Liver (tissue), 9 donors: ENCODE measurements around the gene RSBN1. TPM values are rescaled to one million over a fixed set of nuclear protein-coding genes. Genes with fewer than 3 reads are reported as not detected.

Source experiments
- DNase-seq: peaks from one replicate; pipeline ENCODE4 v3.0.0-alpha.2; 2017; ENCODE audit warnings: low spot score
- H3K27ac ChIP-seq, 2 donors: one replicate each; pipeline ENCODE4 v1.7.0; 2013; ENCODE audit warnings: inconsistent platforms in 2 of 2, low read length in 2 of 2, control low read depth in 1 of 2, low read depth in 1 of 2, mild to moderate bottlenecking in 1 of 2
- H3K27me3 ChIP-seq, 4 donors: one replicate each; pipeline versions ENCODE4 v1.6.1 to v1.7.0; 2013; ENCODE audit warnings: low read length in 3 of 4, inconsistent platforms in 1 of 4, mild to moderate bottlenecking in 1 of 4, moderate library complexity in 1 of 4; ENCODE audit not compliant: control insufficient read depth in 4 of 4, insufficient read depth in 4 of 4
- H3K36me3 ChIP-seq, 4 donors: one replicate each; pipeline versions ENCODE4 v1.6.1 to v1.7.0; 2013; ENCODE audit warnings: low read length in 3 of 4, mild to moderate bottlenecking in 3 of 4, low read depth in 1 of 4, moderate library complexity in 1 of 4; ENCODE audit not compliant: control insufficient read depth in 4 of 4, insufficient read depth in 3 of 4
- H3K4me1 ChIP-seq, 4 donors: one replicate each; pipeline versions ENCODE4 v1.6.1 to v1.7.0; 2013; ENCODE audit warnings: low read length in 3 of 4, mild to moderate bottlenecking in 3 of 4, moderate library complexity in 1 of 4; ENCODE audit not compliant: control insufficient read depth in 4 of 4, insufficient read depth in 4 of 4
- H3K4me3 ChIP-seq, 3 donors: one replicate each; pipeline versions ENCODE4 v1.6.1 to v1.7.0; 2013; ENCODE audit warnings: low read length in 3 of 3, control low read depth in 1 of 3, low read depth in 1 of 3, mild to moderate bottlenecking in 1 of 3
- H3K9ac ChIP-seq, 2 donors: one replicate each; pipeline ENCODE4 v1.7.0; 2013; ENCODE audit warnings: low read length in 2 of 2, mild to moderate bottlenecking in 2 of 2, moderate library complexity in 2 of 2, control low read depth in 1 of 2, low read depth in 1 of 2
- H3K9me3 ChIP-seq, 4 donors: one replicate each; pipeline versions ENCODE4 v1.6.1 to v1.7.0; 2013; ENCODE audit warnings: low read length in 3 of 4; ENCODE audit not compliant: control insufficient read depth in 4 of 4
- FOXA2 ChIP-seq: IDR thresholded peaks from 2 replicates; pipeline ENCODE4 v1.6.1; 2016; ENCODE audit warnings: antibody characterized with exemption
- GABPA ChIP-seq, 2 donors: IDR thresholded peaks in 1 of 2; conservative IDR thresholded peaks in 1 of 2; 2 replicates each; pipeline ENCODE4 v1.6.1; 2016; ENCODE audit warnings: antibody characterized with exemption in 2 of 2, mild to moderate bottlenecking in 1 of 2, moderate library complexity in 1 of 2
- HNF4A ChIP-seq, 2 donors: conservative IDR thresholded peaks; 2 replicates each; pipeline ENCODE4 v1.6.1; 2016; ENCODE audit warnings: antibody characterized with exemption in 2 of 2, mild to moderate bottlenecking in 2 of 2
- HNF4G ChIP-seq: IDR thresholded peaks from 2 replicates; pipeline ENCODE4 v1.6.1; 2016; ENCODE audit warnings: antibody characterized with exemption
- JUND ChIP-seq, 2 donors: IDR thresholded peaks; 2 replicates each; pipeline ENCODE4 v1.6.1; 2016; ENCODE audit warnings: antibody characterized with exemption in 2 of 2
- MAX ChIP-seq: IDR thresholded peaks from 2 replicates; pipeline ENCODE4 v1.6.1; 2016; ENCODE audit warnings: antibody characterized with exemption
- NR2F2 ChIP-seq: IDR thresholded peaks from 2 replicates; pipeline ENCODE4 v1.6.1; 2016; ENCODE audit warnings: antibody characterized with exemption
- RAD21 ChIP-seq, 2 donors: IDR thresholded peaks; 2 replicates each; pipeline ENCODE4 v1.6.1; 2016; ENCODE audit warnings: antibody characterized with exemption in 2 of 2, mild to moderate bottlenecking in 2 of 2
- REST ChIP-seq: IDR thresholded peaks from 2 replicates; pipeline ENCODE4 v1.6.1; 2016; ENCODE audit warnings: antibody characterized with exemption, mild to moderate bottlenecking
- RXRA ChIP-seq, 2 donors: IDR thresholded peaks; 2 replicates each; pipeline ENCODE4 v1.6.1; 2017 to 2018; ENCODE audit warnings: antibody characterized with exemption in 2 of 2, mild to moderate bottlenecking in 1 of 2
- TAF1 ChIP-seq: conservative IDR thresholded peaks from 2 replicates; pipeline ENCODE4 v1.6.1; 2016; ENCODE audit warnings: antibody characterized with exemption, mild to moderate bottlenecking
- YY1 ChIP-seq: IDR thresholded peaks from 2 replicates; pipeline ENCODE4 v1.6.1; 2016; ENCODE audit warnings: antibody characterized with exemption, mild to moderate bottlenecking
- WGBS: extraction: QIAGEN DNeasy Blood & Tissue Kit; methylation state at CpG from one replicate; pipeline ENCODE4 v1.1.7; 2013; 5-methylcytosine and 5-hydroxymethylcytosine counted together
- polyA plus RNA-seq, 2 donors: library from polyadenylated mRNA; stranded (reverse) in 1 of 2; unstranded in 1 of 2; fragments of 200-250 nt in 1 of 2; fragments of >200 nt in 1 of 2; fragmentation: Nextera tagmentation in 1 of 2; extraction: Ambion mirVana in 1 of 2; gene quantifications; one replicate each; pipeline versions ENCODE4 v1.2.1 to v1.2.3, GENCODE V29; 2013 to 2015
- total RNA-seq, 2 donors: library from RNA; depleted of rRNA; stranded (reverse); fragments of >200 nt; gene quantifications; one replicate each; pipeline ENCODE4 v1.2.3, GENCODE V29; 2014
- TF ChIP-seq, protein P1 (sequence below): fragments of 150-350 bp; IDR thresholded peaks from 2 replicates; pipeline ENCODE4 v1.5.1; 2017; ENCODE audit warnings: improper control_type of control experiment, low read depth, low read length; ENCODE audit not compliant: missing input control
- TF ChIP-seq, protein P2 (sequence below): IDR thresholded peaks from 2 replicates; pipeline ENCODE4 v1.6.1; 2016; ENCODE audit warnings: antibody characterized with exemption
- TF ChIP-seq, protein P3 (sequence below): IDR thresholded peaks from 2 replicates; pipeline ENCODE4 v1.6.1; 2016; ENCODE audit warnings: antibody characterized with exemption
- donor health status: healthy.
- donor health status: healthy.
- donor health status: healthy.
- donor health status: healthy.
- donor health status: healthy.

RSBN1 gene
- total and polyA plus RNA-seq, 4 donors = 2.3 to 11.3 (median 5.6) TPM

DNA sequence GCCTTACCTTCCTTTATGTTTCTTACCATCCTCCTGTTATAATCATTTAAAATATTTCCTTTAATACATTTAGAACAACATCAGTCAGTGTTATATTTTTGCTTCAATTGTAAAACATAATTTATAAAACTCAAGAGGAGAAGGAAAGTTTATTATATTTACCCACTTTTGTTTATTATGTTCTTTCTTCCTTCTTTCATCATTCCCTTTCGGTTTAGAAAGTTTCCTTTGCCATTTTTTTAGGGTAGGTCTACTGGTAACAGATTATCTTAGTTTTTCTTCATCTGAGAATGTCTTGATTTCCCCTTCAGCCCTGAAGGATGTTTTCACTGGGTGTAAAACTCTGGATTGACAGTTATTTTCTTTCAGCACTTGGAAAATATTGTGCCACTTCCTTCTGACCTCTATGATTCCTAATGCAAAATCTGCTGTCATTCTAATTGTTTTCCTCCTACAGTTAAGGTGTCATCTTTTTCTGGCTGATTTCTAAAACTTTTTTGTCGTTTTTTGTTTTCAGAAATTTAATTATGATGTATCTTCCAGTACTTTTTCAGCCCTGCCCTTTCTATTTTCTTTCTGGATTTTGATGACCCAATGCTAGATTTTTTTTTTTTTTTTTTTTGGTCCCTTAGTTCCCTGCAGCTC is 34.2 kb upstream of the RSBN1 start:
- TF ChIP-seq HNF4A (conservative IDR thresholded peaks at IDR 0.05) = no peak
- TF ChIP-seq RAD21 (IDR thresholded peaks at IDR 0.05) = no peak
- no peak for TF ChIP-seq RXRA (IDR thresholded peaks at IDR 0.05)
- TF ChIP-seq MAX = no peak
- TF ChIP-seq GABPA (IDR thresholded peaks at IDR 0.05 in 1 of 2, conservative IDR thresholded peaks at IDR 0.05 in 1 of 2) = no peak
- TF ChIP-seq REST = no peak
- no peak for TF ChIP-seq FOXA2
- no peak for TF ChIP-seq NR2F2
- TF ChIP-seq, protein P1, sequence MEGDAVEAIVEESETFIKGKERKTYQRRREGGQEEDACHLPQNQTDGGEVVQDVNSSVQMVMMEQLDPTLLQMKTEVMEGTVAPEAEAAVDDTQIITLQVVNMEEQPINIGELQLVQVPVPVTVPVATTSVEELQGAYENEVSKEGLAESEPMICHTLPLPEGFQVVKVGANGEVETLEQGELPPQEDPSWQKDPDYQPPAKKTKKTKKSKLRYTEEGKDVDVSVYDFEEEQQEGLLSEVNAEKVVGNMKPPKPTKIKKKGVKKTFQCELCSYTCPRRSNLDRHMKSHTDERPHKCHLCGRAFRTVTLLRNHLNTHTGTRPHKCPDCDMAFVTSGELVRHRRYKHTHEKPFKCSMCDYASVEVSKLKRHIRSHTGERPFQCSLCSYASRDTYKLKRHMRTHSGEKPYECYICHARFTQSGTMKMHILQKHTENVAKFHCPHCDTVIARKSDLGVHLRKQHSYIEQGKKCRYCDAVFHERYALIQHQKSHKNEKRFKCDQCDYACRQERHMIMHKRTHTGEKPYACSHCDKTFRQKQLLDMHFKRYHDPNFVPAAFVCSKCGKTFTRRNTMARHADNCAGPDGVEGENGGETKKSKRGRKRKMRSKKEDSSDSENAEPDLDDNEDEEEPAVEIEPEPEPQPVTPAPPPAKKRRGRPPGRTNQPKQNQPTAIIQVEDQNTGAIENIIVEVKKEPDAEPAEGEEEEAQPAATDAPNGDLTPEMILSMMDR = no peak
- no peak for TF ChIP-seq JUND (IDR thresholded peaks at IDR 0.05)
- TF ChIP-seq TAF1 = no peak
- 66% methylated on average over 2 of the region's 2 CpGs for WGBS
- Histone ChIP-seq H3K27me3 (no peaks in the 10 kb centered on the region), H3K36me3 (no peaks in the 10 kb centered on the region), H3K4me3 (no peak overlapping the region), H3K9ac (no peak overlapping the region), H3K4me1 (no peaks in the 10 kb centered on the region), H3K27ac (no peak overlapping the region), H3K9me3 (no peaks in the 10 kb centered on the region)
- no peak for DNase-seq

DNA sequence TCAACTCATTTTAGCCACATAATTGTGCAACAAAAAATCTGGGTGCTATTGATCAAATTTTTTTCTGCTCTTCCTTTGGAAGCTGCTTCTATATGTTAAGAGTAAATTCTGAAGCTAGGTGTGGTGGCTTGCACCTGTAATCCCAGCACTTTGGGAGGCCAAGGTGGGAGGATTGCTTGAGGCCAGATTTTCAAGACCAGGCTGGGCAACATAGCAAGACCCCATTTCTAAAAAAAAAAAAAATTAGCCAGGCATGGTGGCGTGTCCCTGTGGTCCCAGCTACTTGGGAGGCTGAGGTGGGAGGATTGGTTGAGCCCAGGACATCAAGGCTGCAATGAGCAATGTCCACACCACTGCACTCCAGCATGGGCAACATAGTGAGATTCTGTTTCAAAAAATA is 24.3 kb upstream of the RSBN1 start:
- Histone ChIP-seq H3K36me3 (no peaks in the 10 kb centered on the region), H3K27me3 (no peaks in the 10 kb centered on the region), H3K4me1 (no peaks in the 10 kb centered on the region), H3K9ac (no peak overlapping the region), H3K27ac (no peak overlapping the region), H3K4me3 (no peak overlapping the region), H3K9me3 (no peaks in the 10 kb centered on the region)
- no peak for TF ChIP-seq NR2F2
- TF ChIP-seq HNF4G = no peak
- TF ChIP-seq RXRA (IDR thresholded peaks at IDR 0.05) = no peak
- no peak for TF ChIP-seq YY1
- TF ChIP-seq FOXA2 = no peak
- TF ChIP-seq GABPA (IDR thresholded peaks at IDR 0.05 in 1 of 2, conservative IDR thresholded peaks at IDR 0.05 in 1 of 2) = no peak
- TF ChIP-seq, protein P2, sequence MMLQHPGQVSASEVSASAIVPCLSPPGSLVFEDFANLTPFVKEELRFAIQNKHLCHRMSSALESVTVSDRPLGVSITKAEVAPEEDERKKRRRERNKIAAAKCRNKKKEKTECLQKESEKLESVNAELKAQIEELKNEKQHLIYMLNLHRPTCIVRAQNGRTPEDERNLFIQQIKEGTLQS = no peak
- TF ChIP-seq, protein P3, sequence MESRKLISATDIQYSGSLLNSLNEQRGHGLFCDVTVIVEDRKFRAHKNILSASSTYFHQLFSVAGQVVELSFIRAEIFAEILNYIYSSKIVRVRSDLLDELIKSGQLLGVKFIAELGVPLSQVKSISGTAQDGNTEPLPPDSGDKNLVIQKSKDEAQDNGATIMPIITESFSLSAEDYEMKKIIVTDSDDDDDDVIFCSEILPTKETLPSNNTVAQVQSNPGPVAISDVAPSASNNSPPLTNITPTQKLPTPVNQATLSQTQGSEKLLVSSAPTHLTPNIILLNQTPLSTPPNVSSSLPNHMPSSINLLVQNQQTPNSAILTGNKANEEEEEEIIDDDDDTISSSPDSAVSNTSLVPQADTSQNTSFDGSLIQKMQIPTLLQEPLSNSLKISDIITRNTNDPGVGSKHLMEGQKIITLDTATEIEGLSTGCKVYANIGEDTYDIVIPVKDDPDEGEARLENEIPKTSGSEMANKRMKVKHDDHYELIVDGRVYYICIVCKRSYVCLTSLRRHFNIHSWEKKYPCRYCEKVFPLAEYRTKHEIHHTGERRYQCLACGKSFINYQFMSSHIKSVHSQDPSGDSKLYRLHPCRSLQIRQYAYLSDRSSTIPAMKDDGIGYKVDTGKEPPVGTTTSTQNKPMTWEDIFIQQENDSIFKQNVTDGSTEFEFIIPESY = no peak
- no peak for TF ChIP-seq RAD21 (IDR thresholded peaks at IDR 0.05)
- no peak for DNase-seq
- WGBS = 100% methylated on average over 1 of the region's 1 CpG
